Activated naive CD4-positive, alpha-beta T cell treated with Interleukin-2 at 50 U/mL for 16 hours (primary cell): ENCODE measurements around the gene MKI67.
"Not testable (repeated sequence)": the region's sequence is repeated elsewhere in the genome, so short reads cannot be mapped to it uniquely, and the experiment has no call there.

ENCODE experiments used
- DNase-seq: peaks from one replicate; pipeline ENCODE4 v3.0.0-alpha.2; 2020

MKI67 gene

GRCh38 chr10:128102480-128103228, 23.6 kb downstream of the MKI67 start:
- DNase-seq = no peak

GRCh38 chr10:128101901-128102300, 24.3 kb downstream of the MKI67 start:
- DNase-seq = no peak

DNA sequence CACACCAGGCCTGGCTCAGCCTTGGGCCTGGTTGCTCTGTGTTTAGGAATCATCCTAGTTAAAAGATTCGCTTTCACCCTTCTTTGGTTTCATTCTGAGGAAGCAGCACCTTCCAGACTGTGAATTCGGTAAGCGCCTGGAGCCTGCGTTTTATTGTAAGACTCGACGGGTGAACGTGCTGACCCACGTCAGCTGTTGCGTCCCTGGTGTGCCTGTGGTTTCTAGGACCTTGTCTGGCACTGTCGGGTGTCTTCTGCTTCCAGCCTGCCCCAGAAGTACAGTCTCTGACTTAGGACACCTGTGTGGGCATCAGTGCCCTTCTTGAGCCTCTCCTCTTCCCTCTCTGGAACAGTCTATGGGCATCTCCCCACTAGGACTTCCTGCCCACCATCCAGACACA, 26.3 kb downstream of the MKI67 start:
- DNase-seq = no peak

- DNase-seq = no peak
These were observed 27.6 kb downstream of the MKI67 start for GRCh38 chr10:128098631-128099030.

- no peak for DNase-seq
These were observed 28.4 kb downstream of the MKI67 start for GRCh38 chr10:128097783-128098182.

GRCh38 chr10:128096486-128097199, 29.6 kb downstream of the MKI67 start:
- no peak for DNase-seq

- DNase-seq = no peak
These were observed 30.3 kb downstream of the MKI67 start for GRCh38 chr10:128095753-128096469.

GRCh38 chr10:128095027-128095752, 31.0 kb downstream of the MKI67 start:
- DNase-seq = peak; percentile 37

DNA sequence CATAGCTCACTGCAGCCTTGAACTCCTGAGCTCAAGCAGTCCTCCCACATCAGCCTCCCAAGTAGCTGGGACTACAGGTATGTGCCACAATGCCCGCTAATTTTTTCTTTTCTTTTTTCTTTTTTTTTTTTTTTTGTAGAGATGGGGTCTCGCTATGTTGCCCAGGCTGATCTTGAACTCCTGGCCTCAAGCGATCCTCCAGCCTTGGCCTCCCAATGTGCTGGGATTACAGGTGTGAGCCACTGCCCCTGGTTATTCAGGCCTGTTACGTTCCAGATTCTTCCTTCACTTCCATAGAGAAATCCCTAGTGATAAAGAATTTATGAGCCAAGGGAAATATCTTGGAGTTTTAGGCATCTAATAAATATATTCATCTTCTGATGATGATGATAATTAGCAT, 31.6 kb downstream of the MKI67 start:
- DNase-seq = not testable (repeated sequence)

DNA sequence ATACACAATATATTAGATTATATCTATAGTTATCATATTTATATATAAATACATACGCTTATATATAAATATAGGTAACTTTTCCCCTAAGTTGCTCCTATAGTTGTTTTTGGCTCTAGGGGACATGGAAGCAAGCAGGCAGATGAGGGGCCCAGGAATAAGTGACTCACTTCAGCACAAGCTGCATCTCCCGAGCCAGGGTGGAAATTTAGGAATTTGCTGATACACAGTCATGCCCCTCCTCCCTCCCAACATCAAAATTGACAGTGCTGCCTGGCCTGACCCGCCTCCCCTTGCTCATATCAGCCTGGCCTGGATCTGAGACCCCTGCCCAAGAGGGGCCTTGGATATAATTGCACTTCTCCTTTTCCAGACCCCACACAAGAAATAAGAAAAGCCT, 33.8 kb downstream of the MKI67 start:
- no peak for DNase-seq

DNA sequence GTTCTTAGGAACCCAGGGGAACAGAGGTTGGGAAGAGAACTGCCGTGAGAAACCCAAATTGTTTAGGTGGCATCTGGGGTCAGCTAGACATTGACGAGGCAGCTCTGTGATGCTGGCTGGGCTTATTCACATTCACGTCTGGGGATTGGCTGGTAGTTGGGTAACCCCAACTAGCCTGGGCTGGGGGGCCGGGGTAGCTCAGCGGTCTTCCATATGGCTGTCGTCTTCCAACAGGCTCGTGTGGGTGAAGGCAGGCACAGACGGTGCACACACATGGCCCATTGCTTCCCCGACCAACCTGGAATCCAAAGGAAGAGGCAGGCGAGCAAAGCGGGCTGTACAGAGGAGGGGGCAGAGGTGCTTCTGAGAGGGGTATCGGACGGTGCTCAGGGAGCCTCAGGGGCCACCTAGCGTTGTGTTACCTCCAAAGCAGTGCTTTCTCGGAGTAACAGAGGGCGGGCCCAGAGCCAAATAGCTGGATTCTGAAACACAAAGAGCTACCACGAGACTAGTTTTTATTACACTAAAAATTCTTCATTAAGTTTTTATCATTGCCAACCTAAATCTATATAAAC, 34.5 kb downstream of the MKI67 start:
- DNase-seq = no peak

GRCh38 chr10:128087884-128088709, 38.1 kb downstream of the MKI67 start:
- DNase-seq = no peak

DNA sequence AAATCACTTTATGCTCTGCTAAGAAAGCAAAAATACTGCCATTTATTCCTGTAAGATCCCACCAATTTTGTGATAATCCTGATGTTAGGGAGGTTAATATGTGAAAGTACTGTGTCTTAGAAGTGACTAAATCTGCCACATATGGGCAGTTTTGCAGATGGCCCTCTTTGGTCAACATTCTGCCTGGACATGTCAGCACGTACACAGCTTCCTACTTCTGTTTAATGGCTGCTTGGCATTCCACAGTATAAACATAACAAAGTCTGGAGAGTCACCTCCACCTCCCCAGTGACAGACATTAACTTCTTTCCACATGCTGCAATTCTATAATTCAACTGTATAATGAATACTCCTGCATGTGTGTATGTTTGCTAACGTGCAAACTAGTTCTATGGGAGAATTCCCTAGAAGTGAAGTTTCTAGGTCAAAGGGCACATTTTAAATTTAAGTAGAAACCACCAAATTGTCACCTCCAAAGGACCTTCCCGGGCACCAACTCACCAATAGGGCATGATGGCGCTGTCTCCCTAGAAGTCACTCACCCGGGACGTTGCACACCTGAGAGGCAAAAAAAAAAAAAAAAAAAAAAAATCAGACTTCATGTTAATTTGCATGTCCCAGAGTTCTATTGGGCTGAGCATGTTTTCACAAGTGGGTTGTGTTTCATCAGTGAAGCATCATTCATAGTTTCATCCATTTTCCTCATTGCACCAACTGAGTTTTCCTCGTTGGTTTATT, 38.9 kb downstream of the MKI67 start:
- DNase-seq = no peak

DNA sequence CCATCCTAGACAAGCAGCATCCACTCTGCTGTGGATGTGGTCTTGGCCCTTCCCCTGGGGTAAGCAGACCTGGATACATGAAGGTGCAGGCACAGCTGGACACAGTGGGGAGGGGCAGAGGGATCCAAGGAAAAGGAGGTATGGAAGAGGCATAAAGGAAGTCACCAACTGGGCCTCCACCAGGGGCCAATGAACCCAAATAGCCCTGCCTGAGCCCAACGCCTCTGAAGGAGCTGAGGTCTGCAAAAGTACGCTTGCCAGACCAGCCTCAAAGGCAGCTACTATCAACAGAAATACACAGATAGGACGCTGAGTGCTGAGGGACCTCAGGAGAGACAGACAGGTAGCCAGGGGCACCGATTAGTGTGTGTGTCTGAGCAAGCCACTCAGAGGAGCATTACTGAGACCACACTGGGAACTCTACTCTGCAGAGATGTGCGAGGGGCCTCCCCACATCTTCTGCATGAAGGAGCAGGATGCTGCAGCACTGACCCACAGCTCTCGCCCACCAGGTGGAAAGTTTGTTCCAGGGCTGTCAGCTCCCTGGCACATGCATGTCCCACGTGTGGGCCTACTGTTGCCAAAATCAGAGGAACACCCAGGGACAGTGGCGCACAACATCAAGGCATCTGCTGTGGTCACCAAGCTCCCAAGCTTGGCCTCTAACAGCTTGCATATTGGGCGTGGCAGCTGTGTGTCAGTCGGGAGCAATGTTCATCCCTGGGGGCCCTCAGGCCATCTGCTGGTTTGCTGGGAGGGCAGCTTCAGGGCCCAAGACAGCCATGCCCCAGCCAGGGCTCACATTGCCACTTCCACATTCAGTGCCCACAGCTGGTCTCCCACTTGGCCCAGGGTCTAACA, 40.0 kb downstream of the MKI67 start:
- no peak for DNase-seq

DNA sequence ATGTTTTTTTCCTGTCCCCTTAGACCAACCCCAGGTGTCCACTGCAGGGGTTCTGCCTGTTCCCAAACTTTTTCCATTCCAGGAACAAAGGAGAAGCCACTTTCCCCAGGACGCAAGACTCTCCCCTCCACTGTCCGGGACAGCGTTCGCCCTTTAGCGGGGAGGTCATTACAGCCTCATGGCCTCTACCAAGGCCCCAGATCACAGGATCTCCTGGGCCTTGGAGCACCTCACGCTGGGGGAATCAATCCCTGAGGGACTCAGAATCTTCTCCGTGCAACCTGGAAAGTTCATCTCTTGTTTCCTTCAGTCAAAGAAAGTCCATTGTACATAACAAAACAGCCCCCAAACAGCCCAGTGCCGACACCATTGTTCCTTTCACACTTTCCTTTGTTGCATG, 41.2 kb downstream of the MKI67 start:
- DNase-seq = no peak

GRCh38 chr10:128084364-128084763, 41.9 kb downstream of the MKI67 start:
- no peak for DNase-seq

DNA sequence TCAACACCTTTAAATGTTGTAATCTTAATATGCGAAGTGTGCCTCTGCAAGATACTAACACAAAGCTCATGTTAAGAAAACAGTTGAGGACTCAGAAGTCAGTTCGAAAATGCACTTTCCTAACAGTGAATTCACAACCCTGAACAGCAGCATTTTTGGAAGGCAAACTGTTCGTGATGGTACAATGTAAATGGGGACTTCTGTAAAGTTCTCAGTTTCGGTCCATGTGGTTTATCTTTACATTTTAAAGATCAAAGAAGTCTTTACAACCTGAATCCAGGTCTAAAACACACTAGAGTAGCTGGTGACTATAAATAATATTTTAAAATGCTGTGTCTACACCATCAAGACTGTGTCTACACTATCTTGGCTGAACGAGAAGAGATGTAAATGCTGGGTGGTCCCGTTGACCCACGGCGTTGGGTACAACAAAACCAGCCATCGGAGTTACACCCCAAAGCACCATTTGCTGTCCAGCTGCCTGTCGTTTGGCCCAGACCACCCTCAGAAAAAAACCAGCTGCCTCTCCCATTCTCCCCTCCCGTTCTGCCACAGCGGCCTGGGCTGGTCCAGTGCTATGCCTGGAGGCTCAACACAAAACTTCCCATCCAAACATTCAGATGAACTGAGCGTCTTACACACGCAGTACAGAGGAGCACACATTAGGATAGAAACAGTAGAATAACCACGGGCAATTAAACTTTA, 42.9 kb downstream of the MKI67 start:
- DNase-seq = no peak

DNA sequence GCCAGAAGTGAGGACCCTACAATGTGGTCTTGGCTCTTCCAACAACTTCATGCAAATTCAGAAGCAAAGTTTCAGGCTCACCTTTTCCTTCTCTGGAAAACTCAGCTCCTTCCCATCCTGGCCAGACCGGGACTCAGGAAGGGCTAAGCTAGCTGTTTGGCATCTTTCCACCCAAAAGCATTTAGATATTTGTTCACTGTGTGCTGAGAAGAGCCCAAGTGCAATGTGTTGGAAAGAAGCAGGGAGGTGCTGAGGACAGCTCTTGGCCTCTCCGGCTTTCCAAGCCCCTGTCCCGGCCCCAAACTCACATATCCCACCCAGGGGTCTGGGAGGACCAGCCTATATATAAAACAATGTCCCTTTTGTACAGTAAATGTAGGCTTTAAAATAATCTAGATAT, 44.5 kb downstream of the MKI67 start:
- no peak for DNase-seq

- no peak for DNase-seq
These were observed 45.0 kb downstream of the MKI67 start for GRCh38 chr10:128081222-128081621.

DNA sequence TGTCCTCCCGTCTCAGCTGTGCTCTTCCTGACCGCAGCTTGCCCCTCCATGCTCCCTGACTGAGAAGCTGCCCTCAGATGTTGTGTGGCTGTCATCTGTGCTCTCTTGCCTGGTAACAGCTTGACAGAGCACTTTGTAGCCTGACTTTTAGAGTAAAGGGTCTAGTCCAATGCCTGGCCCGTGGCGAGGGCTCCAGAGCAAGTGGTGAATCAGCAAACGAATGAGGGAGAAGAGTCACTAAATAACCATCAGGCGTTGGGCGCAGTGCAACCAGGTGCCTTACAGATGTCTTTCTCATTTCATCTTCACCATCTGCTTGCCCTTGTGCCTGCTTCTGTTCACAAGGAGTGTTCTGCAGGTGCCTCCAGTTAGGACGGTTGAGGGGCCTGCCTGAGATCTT, 45.6 kb downstream of the MKI67 start:
- no peak for DNase-seq
